GM23338 (cell line): ENCODE data around the gene AP4E1. TPM values are rescaled to one million over a fixed set of nuclear protein-coding genes. Genes with fewer than 3 reads are reported as not detected.

Experiments used
- ATAC-seq: fragments of 200-7000 bp; cut with Tn5 transposase; 3 replicates; pipeline ENCODE4 v1.9.1; 2020
- DNase-seq: peaks from one replicate; pipeline ENCODE4 v3.0.0-alpha.2; 2015; ENCODE audit warnings: low spot score
- H2AFZ ChIP-seq: fragments of 200-600 bp; sonication (generic); 2 replicates; pipeline ENCODE4 v1.8.0; 2016; ENCODE audit warnings: antibody characterized with exemption, mild to moderate bottlenecking, moderate library complexity
- H3F3A ChIP-seq: fragments of 200-600 bp; sonication (generic); replicated peaks from 2 replicates; pipeline ENCODE4 v1.8.0; 2017; ENCODE audit warnings: antibody characterized with exemption, mixed run types, low read depth
- H3K27ac ChIP-seq: fragments of 200-600 bp; sonication (generic); 2 replicates; pipeline ENCODE4 v1.6.1; 2016; ENCODE audit warnings: low read depth
- H3K27me3 ChIP-seq: fragments of 200-600 bp; sonication (generic); 2 replicates; pipeline ENCODE4 v1.8.0; 2016; ENCODE audit warnings: mild to moderate bottlenecking, mixed run types, moderate library complexity; ENCODE audit not compliant: insufficient read depth
- H3K36me3 ChIP-seq: fragments of 200-600 bp; sonication (generic); 2 replicates; pipeline ENCODE4 v1.8.0; 2016; ENCODE audit warnings: mild to moderate bottlenecking; ENCODE audit not compliant: insufficient read depth
- H3K4me1 ChIP-seq: fragments of 200-600 bp; sonication (generic); 2 replicates; pipeline ENCODE4 v1.8.0; 2016; ENCODE audit warnings: mild to moderate bottlenecking, moderate library complexity; ENCODE audit not compliant: insufficient read depth
- H3K4me2 ChIP-seq: fragments of 200-600 bp; sonication (generic); 2 replicates; pipeline ENCODE4 v1.7.1; 2017; ENCODE audit warnings: mixed run types
- H3K4me3 ChIP-seq: fragments of 200-600 bp; sonication (generic); 2 replicates; pipeline ENCODE4 v1.6.1; 2016; ENCODE audit warnings: mixed run types
- H3K79me2 ChIP-seq: fragments of 200-600 bp; sonication (generic); replicated peaks from 2 replicates; pipeline ENCODE4 v1.8.0; 2017; ENCODE audit warnings: mild to moderate bottlenecking; ENCODE audit not compliant: insufficient read depth
- H3K9me2 ChIP-seq: fragments of 200-600 bp; sonication (generic); 2 replicates; pipeline ENCODE4 v1.8.0; 2017; ENCODE audit not compliant: insufficient read depth
- H4K20me1 ChIP-seq: fragments of 200-600 bp; sonication (generic); replicated peaks from 2 replicates; pipeline ENCODE4 v1.8.0; 2017; ENCODE audit warnings: mild to moderate bottlenecking; ENCODE audit not compliant: insufficient read depth
- H3K27ac Mint-ChIP-seq: 2 replicates; pipeline ENCODE4 v1.8.0; 2020; ENCODE audit warnings: inconsistent platforms, mild to moderate bottlenecking, moderate library complexity, mixed read lengths
- H3K27me3 Mint-ChIP-seq: 3 replicates; pipeline ENCODE4 v1.8.0; 2022; ENCODE audit warnings: low read depth, mild to moderate bottlenecking, moderate library complexity, mixed read lengths, inconsistent platforms; ENCODE audit not compliant: insufficient read depth, poor library complexity
- H3K36me3 Mint-ChIP-seq: 3 replicates; pipeline ENCODE4 v1.8.0; 2021; ENCODE audit warnings: low read depth, mild to moderate bottlenecking, inconsistent platforms, moderate library complexity, mixed read lengths
- H3K4me1 Mint-ChIP-seq: 3 replicates; pipeline ENCODE4 v1.8.0; 2020; ENCODE audit warnings: mild to moderate bottlenecking, inconsistent platforms, mixed read lengths
- H3K4me3 Mint-ChIP-seq: 3 replicates; pipeline ENCODE4 v1.8.0; 2021; ENCODE audit warnings: moderate library complexity, mild to moderate bottlenecking, inconsistent platforms, mixed read lengths
- H3K9me3 Mint-ChIP-seq: 3 replicates; pipeline ENCODE4 v1.8.0; 2020; ENCODE audit warnings: moderate library complexity, mild to moderate bottlenecking, inconsistent platforms, mixed read lengths
- CREB1 ChIP-seq: fragments of 250-450 bp; sonication (Bioruptor Pico); IDR thresholded peaks from 2 replicates; pipeline ENCODE4 v1.5.0; 2020; ENCODE audit warnings: low read depth, mild to moderate bottlenecking, moderate library complexity
- EZH2 ChIP-seq: fragments of 200-600 bp; sonication (generic); IDR thresholded peaks from one replicate; pipeline ENCODE4 v1.8.0; 2017; ENCODE audit warnings: antibody characterized with exemption, mild to moderate bottlenecking, low read depth; ENCODE audit not compliant: unreplicated experiment
- EZH2phosphoT487 ChIP-seq: fragments of 200-600 bp; sonication (generic); IDR thresholded peaks from one replicate; pipeline ENCODE4 v1.8.1; 2018; ENCODE audit warnings: antibody characterized with exemption; ENCODE audit not compliant: unreplicated experiment
- JUNB ChIP-seq: IDR thresholded peaks from one replicate; pipeline ENCODE4 v1.6.1; 2016; ENCODE audit warnings: antibody characterized with exemption; ENCODE audit not compliant: unreplicated experiment
- NANOG ChIP-seq: IDR thresholded peaks from 2 replicates; pipeline ENCODE4 v1.6.1; 2016; ENCODE audit warnings: antibody characterized with exemption, borderline replicate concordance
- POLR2AphosphoS5 ChIP-seq: IDR thresholded peaks from 2 replicates; pipeline ENCODE4 v1.6.1; 2016; ENCODE audit warnings: antibody characterized with exemption, low read depth
- STAT1 ChIP-seq: IDR thresholded peaks from one replicate; pipeline ENCODE4 v1.6.1; 2016; ENCODE audit warnings: antibody characterized with exemption; ENCODE audit not compliant: unreplicated experiment
- ZNF114 ChIP-seq: fragments of 250-450 bp; sonication (Bioruptor Pico); IDR thresholded peaks from 2 replicates; pipeline ENCODE4 v1.5.0; 2020; ENCODE audit warnings: mild to moderate bottlenecking, moderate library complexity
- ZNF331 ChIP-seq: fragments of 250-450 bp; sonication (Bioruptor Pico); IDR thresholded peaks from 2 replicates; pipeline ENCODE4 v1.5.0; 2020; ENCODE audit warnings: low read depth, mild to moderate bottlenecking, moderate library complexity
- polyA plus RNA-seq: library from polyadenylated mRNA; unstranded; fragments of >200 nt; fragmentation: Nextera tagmentation; extraction: Ambion mirVana; gene quantifications from 2 replicates; pipeline ENCODE4 v1.2.1, GENCODE V29; 2016
- total RNA-seq: library from RNA; depleted of rRNA; stranded (reverse); fragments of >200 nt; shearing (Covaris generic); gene quantifications from 2 replicates; pipeline ENCODE4 v1.2.3, GENCODE V29; 2014
- TF ChIP-seq, protein P1 (sequence below): IDR thresholded peaks from 2 replicates; pipeline ENCODE4 v1.6.1; 2016; ENCODE audit warnings: antibody characterized with exemption
- TF ChIP-seq, protein P2 (sequence below): IDR thresholded peaks from one replicate; pipeline ENCODE4 v1.6.1; 2018; ENCODE audit warnings: antibody characterized with exemption; ENCODE audit not compliant: unreplicated experiment
- TF ChIP-seq, protein P3 (sequence below): fragments of 250-450 bp; sonication (Bioruptor Pico); IDR thresholded peaks from 2 replicates; pipeline ENCODE4 v1.5.0; 2020; ENCODE audit warnings: mild to moderate bottlenecking, moderate library complexity
- TF ChIP-seq, protein P4 (sequence below), 2 experiments: fragments of 200-600 bp in 1 of 2; sonication (generic) in 1 of 2; conservative IDR thresholded peaks; 2 replicates each; pipeline versions ENCODE4 v1.5.1 to v1.6.1; 2016 to 2017; ENCODE audit warnings: antibody characterized with exemption in 2 of 2, low read depth in 2 of 2, mild to moderate bottlenecking in 2 of 2, moderate library complexity in 1 of 2

The AP4E1 gene
- total and polyA plus RNA-seq, 2 experiments from 2014 or later: 4.4 to 15.4 TPM

DNA sequence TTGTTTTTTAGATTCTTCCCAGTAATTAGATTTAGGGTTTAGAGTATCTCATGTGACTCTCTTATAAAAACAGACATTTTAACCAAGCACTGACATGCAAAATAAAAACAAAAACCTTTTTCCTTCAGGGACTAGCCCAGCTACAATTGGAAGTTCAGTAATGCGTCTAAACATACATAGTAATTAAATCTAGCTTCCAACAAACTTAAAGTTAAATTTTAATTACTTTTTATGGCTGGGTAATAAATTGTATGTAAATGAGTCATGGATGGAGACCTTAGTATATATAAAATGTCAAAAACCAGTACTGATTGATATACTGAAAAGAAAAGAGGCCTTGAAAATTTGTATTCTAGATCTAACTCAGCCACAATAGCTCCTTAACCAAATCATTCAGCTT is 43.6 kb upstream of the AP4E1 start:
- Histone ChIP-seq H3K4me1 (no peaks in the 10 kb centered on the region), H3K27ac (no peak overlapping the region), H3K79me2 (no peaks in the 10 kb centered on the region), H4K20me1 (no peaks in the 10 kb centered on the region), H3K36me3 (no peaks in the 10 kb centered on the region), H3K9me2 (no peaks in the 10 kb centered on the region), H3K27me3 (no peaks in the 10 kb centered on the region), H3F3A (no peaks in the 10 kb centered on the region), H3K4me3 (no peak overlapping the region), H3K4me2 (no peak overlapping the region), H2AFZ (no peak overlapping the region)
- Mint-ChIP-seq H3K4me3 (no peak overlapping the region), H3K36me3 (no peaks in the 10 kb centered on the region), H3K27me3 (peaks cover 2% of the 10 kb centered on the region), H3K9me3 (no peaks in the 10 kb centered on the region), H3K27ac (no peak overlapping the region), H3K4me1 (peaks cover 8% of the 10 kb centered on the region; the same call in 1 of the 3 replicates)
- DNase-seq (no peak), ATAC-seq (no peak)
- no peak for TF ChIP-seq JUNB
- TF ChIP-seq, protein P1, sequence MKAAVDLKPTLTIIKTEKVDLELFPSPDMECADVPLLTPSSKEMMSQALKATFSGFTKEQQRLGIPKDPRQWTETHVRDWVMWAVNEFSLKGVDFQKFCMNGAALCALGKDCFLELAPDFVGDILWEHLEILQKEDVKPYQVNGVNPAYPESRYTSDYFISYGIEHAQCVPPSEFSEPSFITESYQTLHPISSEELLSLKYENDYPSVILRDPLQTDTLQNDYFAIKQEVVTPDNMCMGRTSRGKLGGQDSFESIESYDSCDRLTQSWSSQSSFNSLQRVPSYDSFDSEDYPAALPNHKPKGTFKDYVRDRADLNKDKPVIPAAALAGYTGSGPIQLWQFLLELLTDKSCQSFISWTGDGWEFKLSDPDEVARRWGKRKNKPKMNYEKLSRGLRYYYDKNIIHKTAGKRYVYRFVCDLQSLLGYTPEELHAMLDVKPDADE: no peak
- TF ChIP-seq EZH2phosphoT487: no peak
- TF ChIP-seq NANOG: no peak
- TF ChIP-seq POLR2AphosphoS5: no peak
- TF ChIP-seq ZNF331 (CRISPR knock-in tag): no peak
- TF ChIP-seq STAT1: no peak
- TF ChIP-seq EZH2: no peak
- TF ChIP-seq ZNF114 (CRISPR knock-in tag): no peak
- TF ChIP-seq, protein P2, sequence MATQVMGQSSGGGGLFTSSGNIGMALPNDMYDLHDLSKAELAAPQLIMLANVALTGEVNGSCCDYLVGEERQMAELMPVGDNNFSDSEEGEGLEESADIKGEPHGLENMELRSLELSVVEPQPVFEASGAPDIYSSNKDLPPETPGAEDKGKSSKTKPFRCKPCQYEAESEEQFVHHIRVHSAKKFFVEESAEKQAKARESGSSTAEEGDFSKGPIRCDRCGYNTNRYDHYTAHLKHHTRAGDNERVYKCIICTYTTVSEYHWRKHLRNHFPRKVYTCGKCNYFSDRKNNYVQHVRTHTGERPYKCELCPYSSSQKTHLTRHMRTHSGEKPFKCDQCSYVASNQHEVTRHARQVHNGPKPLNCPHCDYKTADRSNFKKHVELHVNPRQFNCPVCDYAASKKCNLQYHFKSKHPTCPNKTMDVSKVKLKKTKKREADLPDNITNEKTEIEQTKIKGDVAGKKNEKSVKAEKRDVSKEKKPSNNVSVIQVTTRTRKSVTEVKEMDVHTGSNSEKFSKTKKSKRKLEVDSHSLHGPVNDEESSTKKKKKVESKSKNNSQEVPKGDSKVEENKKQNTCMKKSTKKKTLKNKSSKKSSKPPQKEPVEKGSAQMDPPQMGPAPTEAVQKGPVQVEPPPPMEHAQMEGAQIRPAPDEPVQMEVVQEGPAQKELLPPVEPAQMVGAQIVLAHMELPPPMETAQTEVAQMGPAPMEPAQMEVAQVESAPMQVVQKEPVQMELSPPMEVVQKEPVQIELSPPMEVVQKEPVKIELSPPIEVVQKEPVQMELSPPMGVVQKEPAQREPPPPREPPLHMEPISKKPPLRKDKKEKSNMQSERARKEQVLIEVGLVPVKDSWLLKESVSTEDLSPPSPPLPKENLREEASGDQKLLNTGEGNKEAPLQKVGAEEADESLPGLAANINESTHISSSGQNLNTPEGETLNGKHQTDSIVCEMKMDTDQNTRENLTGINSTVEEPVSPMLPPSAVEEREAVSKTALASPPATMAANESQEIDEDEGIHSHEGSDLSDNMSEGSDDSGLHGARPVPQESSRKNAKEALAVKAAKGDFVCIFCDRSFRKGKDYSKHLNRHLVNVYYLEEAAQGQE: no peak
- TF ChIP-seq, protein P3, sequence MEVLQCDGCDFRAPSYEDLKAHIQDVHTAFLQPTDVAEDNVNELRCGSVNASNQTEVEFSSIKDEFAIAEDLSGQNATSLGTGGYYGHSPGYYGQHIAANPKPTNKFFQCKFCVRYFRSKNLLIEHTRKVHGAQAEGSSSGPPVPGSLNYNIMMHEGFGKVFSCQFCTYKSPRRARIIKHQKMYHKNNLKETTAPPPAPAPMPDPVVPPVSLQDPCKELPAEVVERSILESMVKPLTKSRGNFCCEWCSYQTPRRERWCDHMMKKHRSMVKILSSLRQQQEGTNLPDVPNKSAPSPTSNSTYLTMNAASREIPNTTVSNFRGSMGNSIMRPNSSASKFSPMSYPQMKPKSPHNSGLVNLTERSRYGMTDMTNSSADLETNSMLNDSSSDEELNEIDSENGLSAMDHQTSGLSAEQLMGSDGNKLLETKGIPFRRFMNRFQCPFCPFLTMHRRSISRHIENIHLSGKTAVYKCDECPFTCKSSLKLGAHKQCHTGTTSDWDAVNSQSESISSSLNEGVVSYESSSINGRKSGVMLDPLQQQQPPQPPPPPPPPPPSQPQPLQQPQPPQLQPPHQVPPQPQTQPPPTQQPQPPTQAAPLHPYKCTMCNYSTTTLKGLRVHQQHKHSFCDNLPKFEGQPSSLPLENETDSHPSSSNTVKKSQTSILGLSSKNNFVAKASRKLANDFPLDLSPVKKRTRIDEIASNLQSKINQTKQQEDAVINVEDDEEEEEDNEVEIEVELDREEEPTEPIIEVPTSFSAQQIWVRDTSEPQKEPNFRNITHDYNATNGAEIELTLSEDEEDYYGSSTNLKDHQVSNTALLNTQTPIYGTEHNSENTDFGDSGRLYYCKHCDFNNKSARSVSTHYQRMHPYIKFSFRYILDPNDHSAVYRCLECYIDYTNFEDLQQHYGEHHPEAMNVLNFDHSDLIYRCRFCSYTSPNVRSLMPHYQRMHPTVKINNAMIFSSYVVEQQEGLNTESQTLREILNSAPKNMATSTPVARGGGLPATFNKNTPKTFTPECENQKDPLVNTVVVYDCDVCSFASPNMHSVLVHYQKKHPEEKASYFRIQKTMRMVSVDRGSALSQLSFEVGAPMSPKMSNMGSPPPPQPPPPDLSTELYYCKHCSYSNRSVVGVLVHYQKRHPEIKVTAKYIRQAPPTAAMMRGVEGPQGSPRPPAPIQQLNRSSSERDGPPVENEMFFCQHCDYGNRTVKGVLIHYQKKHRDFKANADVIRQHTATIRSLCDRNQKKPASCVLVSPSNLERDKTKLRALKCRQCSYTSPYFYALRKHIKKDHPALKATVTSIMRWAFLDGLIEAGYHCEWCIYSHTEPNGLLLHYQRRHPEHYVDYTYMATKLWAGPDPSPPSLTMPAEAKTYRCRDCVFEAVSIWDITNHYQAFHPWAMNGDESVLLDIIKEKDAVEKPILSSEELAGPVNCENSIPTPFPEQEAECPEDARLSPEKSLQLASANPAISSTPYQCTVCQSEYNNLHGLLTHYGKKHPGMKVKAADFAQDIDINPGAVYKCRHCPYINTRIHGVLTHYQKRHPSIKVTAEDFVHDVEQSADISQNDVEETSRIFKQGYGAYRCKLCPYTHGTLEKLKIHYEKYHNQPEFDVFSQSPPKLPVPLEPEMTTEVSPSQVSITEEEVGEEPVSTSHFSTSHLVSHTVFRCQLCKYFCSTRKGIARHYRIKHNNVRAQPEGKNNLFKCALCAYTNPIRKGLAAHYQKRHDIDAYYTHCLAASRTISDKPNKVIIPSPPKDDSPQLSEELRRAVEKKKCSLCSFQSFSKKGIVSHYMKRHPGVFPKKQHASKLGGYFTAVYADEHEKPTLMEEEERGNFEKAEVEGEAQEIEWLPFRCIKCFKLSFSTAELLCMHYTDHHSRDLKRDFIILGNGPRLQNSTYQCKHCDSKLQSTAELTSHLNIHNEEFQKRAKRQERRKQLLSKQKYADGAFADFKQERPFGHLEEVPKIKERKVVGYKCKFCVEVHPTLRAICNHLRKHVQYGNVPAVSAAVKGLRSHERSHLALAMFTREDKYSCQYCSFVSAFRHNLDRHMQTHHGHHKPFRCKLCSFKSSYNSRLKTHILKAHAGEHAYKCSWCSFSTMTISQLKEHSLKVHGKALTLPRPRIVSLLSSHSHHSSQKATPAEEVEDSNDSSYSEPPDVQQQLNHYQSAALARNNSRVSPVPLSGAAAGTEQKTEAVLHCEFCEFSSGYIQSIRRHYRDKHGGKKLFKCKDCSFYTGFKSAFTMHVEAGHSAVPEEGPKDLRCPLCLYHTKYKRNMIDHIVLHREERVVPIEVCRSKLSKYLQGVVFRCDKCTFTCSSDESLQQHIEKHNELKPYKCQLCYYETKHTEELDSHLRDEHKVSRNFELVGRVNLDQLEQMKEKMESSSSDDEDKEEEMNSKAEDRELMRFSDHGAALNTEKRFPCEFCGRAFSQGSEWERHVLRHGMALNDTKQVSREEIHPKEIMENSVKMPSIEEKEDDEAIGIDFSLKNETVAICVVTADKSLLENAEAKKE (CRISPR knock-in tag): no peak
- TF ChIP-seq, protein P4, sequence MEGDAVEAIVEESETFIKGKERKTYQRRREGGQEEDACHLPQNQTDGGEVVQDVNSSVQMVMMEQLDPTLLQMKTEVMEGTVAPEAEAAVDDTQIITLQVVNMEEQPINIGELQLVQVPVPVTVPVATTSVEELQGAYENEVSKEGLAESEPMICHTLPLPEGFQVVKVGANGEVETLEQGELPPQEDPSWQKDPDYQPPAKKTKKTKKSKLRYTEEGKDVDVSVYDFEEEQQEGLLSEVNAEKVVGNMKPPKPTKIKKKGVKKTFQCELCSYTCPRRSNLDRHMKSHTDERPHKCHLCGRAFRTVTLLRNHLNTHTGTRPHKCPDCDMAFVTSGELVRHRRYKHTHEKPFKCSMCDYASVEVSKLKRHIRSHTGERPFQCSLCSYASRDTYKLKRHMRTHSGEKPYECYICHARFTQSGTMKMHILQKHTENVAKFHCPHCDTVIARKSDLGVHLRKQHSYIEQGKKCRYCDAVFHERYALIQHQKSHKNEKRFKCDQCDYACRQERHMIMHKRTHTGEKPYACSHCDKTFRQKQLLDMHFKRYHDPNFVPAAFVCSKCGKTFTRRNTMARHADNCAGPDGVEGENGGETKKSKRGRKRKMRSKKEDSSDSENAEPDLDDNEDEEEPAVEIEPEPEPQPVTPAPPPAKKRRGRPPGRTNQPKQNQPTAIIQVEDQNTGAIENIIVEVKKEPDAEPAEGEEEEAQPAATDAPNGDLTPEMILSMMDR (conservative IDR thresholded peaks at IDR 0.05; ENCODE audit: low read depth in 2 of 2): no peak
- no peak for TF ChIP-seq CREB1
